ENCODE data around the gene PEX5.

GRCh38 chr12:7146228-7146627, 43.3 kb upstream of the PEX5 start:
- TF ChIP-seq CTCF (conservative IDR thresholded peaks at IDR 0.05; ENCODE audit: low read depth in 2 of 2): no peak
- TF ChIP-seq REST (IDR thresholded peaks at IDR 0.05; ENCODE audit: unreplicated experiment): no peak
